Kidney (tissue), 14 donors: ENCODE measurements around the gene ACP3. TPM values are rescaled to one million over a fixed set of nuclear protein-coding genes. Genes with fewer than 3 reads are reported as not detected.

Source experiments
- DNase-seq, 5 donors: peaks; one replicate each; pipeline ENCODE4 v3.0.0-alpha.2; 2013 to 2020
- FAIRE-seq: peaks from 2 replicates; lab custom pipeline; 2012; peaks lifted over from hg19 to GRCh38; lab: Jason Lieb, UNC
- H3K27ac ChIP-seq, 2 donors: one replicate each; pipeline ENCODE4 v1.7.0; 2013; ENCODE audit warnings: low read depth in 2 of 2, low read length in 2 of 2, inconsistent platforms in 1 of 2
- H3K27me3 ChIP-seq: one replicate; pipeline ENCODE4 v1.7.1; 2013; ENCODE audit warnings: low read length, inconsistent platforms; ENCODE audit not compliant: control insufficient read depth, insufficient read depth
- H3K36me3 ChIP-seq, 3 donors: one replicate each; pipeline versions ENCODE4 v1.7.0 to v1.7.1; 2013; ENCODE audit warnings: low read length in 3 of 3, control low read depth in 1 of 3, inconsistent platforms in 1 of 3; ENCODE audit not compliant: insufficient read depth in 3 of 3, control insufficient read depth in 2 of 3
- H3K4me1 ChIP-seq, 3 donors: one replicate each; pipeline versions ENCODE4 v1.7.0 to v1.7.1; 2013; ENCODE audit warnings: low read length in 3 of 3, inconsistent platforms in 1 of 3, low read depth in 1 of 3; ENCODE audit not compliant: control insufficient read depth in 2 of 3, insufficient read depth in 2 of 3
- H3K4me3 ChIP-seq, 3 donors: one replicate each; pipeline versions ENCODE4 v1.7.0 to v1.8.1; 2013; ENCODE audit warnings: low read length in 3 of 3, control low read depth in 1 of 3, inconsistent platforms in 1 of 3
- H3K9ac ChIP-seq, 3 donors: one replicate each; pipeline versions ENCODE4 v1.7.0 to v1.7.1; 2013; ENCODE audit warnings: low read length in 3 of 3, control low read depth in 1 of 3, inconsistent platforms in 1 of 3
- H3K9me3 ChIP-seq, 3 donors: one replicate each; pipeline versions ENCODE4 v1.7.0 to v1.7.1; 2013; ENCODE audit warnings: low read length in 3 of 3, control low read depth in 1 of 3, inconsistent platforms in 1 of 3; ENCODE audit not compliant: control insufficient read depth in 2 of 3, insufficient read depth in 1 of 3
- intact Hi-C: fragments of 100-400 bp; cut with DNase I; formaldehyde crosslinking; loops from one replicate; pipeline ENCODE4 v1.11.1; 2022
- polyA plus RNA-seq: library from polyadenylated mRNA; stranded (reverse); fragments of 350-450 nt; fragmentation: Illumina TruSeq; extraction: RNeasy Lipid Tissue Mini Kit (QIAGEN cat#74804); gene quantifications from one replicate; pipeline ENCODE4 v1.2.3, GENCODE V29; 2014; ENCODE audit warnings: low read depth, low replicate concordance; ENCODE audit not compliant: insufficient read depth
- total RNA-seq: library from RNA; stranded (reverse); fragmentation: NEBNext Ultra II Directional; extraction: Animal tissue kit (Norgen Biotek cat#: 25700); gene quantifications from one replicate; pipeline ENCODE4 v1.2.1, GENCODE V29; 2021
- TF ChIP-seq, protein P1 (sequence below): IDR thresholded peaks from 3 replicates; pipeline ENCODE4 v1.5.1; 2012; ENCODE audit warnings: mild to moderate bottlenecking, moderate library complexity, borderline replicate concordance; ENCODE audit not compliant: insufficient read depth; ENCODE audit errors: extremely low read depth
- donor health status: control.
- donor health status: control.
- donor health status: control.
- donor health status: control.
- donor health status: control.
- donor health status: DM: yes; HTN: yes; CAD: no.
- donor health status: Normal renal cell carcinoma (clear cell type).

The ACP3 gene
- total and polyA plus RNA-seq, 2 donors from 2014 or later = 31.8 to 67.8 TPM

- Histone ChIP-seq H3K27me3 (no peaks in the 10 kb centered on the region), H3K9me3 (no peaks in the 10 kb centered on the region), H3K4me3 (no peak overlapping the region), H3K27ac (no peak overlapping the region), H3K4me1 (no peaks in the 10 kb centered on the region), H3K9ac (no peak overlapping the region), H3K36me3 (no peaks in the 10 kb centered on the region)
- TF ChIP-seq, protein P1, sequence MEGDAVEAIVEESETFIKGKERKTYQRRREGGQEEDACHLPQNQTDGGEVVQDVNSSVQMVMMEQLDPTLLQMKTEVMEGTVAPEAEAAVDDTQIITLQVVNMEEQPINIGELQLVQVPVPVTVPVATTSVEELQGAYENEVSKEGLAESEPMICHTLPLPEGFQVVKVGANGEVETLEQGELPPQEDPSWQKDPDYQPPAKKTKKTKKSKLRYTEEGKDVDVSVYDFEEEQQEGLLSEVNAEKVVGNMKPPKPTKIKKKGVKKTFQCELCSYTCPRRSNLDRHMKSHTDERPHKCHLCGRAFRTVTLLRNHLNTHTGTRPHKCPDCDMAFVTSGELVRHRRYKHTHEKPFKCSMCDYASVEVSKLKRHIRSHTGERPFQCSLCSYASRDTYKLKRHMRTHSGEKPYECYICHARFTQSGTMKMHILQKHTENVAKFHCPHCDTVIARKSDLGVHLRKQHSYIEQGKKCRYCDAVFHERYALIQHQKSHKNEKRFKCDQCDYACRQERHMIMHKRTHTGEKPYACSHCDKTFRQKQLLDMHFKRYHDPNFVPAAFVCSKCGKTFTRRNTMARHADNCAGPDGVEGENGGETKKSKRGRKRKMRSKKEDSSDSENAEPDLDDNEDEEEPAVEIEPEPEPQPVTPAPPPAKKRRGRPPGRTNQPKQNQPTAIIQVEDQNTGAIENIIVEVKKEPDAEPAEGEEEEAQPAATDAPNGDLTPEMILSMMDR = peak; percentile 65
- intact Hi-C loops = no loop called here
- peak in 3 of 5 donors; percentile 39 to 57 (median 44) for DNase-seq
- no peak for FAIRE-seq
Measured at GRCh38 chr3:132399054-132399929, 82.1 kb downstream of the ACP3 start.

DNA sequence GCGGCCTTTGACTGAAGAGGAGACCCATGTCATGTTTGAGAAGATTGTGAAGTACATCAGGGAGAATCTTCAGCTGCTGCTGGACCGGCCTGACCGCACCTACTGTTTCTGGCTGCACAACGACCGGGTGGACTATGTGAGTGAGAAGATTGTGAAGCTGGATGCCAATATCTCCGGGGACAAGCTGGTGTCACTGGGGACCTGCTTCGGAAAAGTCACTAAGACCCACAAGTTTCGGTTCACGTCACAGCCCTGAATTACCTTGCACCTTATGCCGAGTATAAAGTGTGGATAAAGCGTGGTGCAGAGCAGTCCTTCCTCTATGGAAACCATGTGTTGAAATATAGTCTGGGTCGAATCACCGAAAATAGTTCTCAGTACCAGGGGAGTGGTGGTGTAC, 84.0 kb downstream of the ACP3 start:
- no peak overlapping the region for H3K9ac ChIP-seq
- TF ChIP-seq, protein P1 = no peak
- DNase-seq (no peak), FAIRE-seq (no peak)
- H3K27me3 ChIP-seq = no peaks in the 10 kb centered on the region
- no peaks in the 10 kb centered on the region for H3K4me1 ChIP-seq
- intact Hi-C loops = no loop called here
- no peaks in the 10 kb centered on the region for H3K9me3 ChIP-seq
- no peak overlapping the region for H3K27ac ChIP-seq
- no peaks in the 10 kb centered on the region for H3K36me3 ChIP-seq
- no peak overlapping the region for H3K4me3 ChIP-seq

GRCh38 chr3:132404276-132404675, 87.1 kb downstream of the ACP3 start:
- no peak for FAIRE-seq
- H3K27me3 ChIP-seq = no peaks in the 10 kb centered on the region
- TF ChIP-seq, protein P1 = no peak
- H3K4me1 ChIP-seq = no peaks in the 10 kb centered on the region
- no peaks in the 10 kb centered on the region for H3K36me3 ChIP-seq
- no peaks in the 10 kb centered on the region for H3K9me3 ChIP-seq
- H3K4me3 ChIP-seq = no peak overlapping the region
- no peak for DNase-seq
- intact Hi-C loops = no loop called here
- H3K9ac ChIP-seq = no peak overlapping the region
- no peak overlapping the region for H3K27ac ChIP-seq
